ENCODE measurements around the gene SIVA1. TPM values are rescaled to one million over a fixed set of nuclear protein-coding genes. Genes with fewer than 3 reads are reported as not detected.

Gene SIVA1
- total RNA-seq, 6 experiments from 2014 or later, result 38.1 to 252 (median 50.6) TPM

- intact Hi-C loops (cut with DNase I), result no loop called here
Observed at GRCh38 chr14:104735830-104736642, 16.9 kb upstream of the SIVA1 start.

DNA sequence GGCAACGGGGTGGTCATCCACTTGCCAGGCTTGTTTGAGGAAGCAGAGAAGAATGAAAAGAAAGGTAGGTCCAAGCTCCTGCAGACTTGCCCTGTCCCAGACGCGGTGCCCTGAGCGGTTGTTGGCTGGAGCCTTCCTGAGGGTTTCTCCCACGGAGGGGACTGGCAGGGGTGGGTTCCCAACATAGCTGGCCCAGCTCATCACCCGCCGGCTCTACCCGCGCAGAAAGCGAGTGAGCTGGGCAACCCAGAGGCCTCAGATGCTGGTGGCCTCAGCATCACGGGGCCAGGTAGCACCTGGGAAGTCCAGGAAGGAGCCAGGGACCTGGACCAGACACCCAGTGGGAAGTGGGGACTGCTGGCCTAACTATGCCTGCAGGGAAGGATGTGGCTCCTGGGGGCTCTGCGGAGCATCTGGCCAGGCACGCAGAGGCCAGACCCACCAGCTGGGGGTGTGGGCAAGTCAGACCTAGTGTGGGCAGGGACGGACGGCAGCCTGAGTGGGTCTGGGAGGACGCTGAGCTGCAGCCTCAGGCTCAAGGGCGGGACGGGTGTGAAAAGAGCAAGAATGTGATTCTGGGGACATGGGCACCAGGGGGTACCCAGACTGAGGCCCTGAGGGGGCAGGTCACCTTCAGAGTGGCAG lies 14.4 kb upstream of the SIVA1 start:
- ATAC-seq (no peak), DNase-seq (no peak)
- intact Hi-C loops (cut with DNase I), result no loop called here
- Histone ChIP-seq H3K4me1 (peaks cover 0 to 41% (median 22%) of the 10 kb centered on the region in 4 donors), H3K9me3 (no peaks in the 10 kb centered on the region), H3K4me3 (no peak overlapping the region), H3K27me3 (no peaks in the 10 kb centered on the region), H3K36me3 (no peaks in the 10 kb centered on the region), H3K27ac (no peak overlapping the region)
- WGBS (ENCODE audit: insufficient coverage, low coverage, low lambda C conversion rate, missing lambda C conversion rate), result 100% methylated on average over 1 of the region's 18 CpGs
- TF ChIP-seq CTCF (IDR thresholded peaks at IDR 0.05), result no peak
- TF ChIP-seq POLR2A (IDR thresholded peaks at IDR 0.05), result no peak

More at GRCh38 chr14:104735830-104736642, 16.9 kb upstream of the SIVA1 start:
- Histone ChIP-seq H3K4me1 (peaks cover 0 to 63% (median 31%) of the 10 kb centered on the region in 4 donors), H3K4me3 (no peak overlapping the region), H3K36me3 (no peaks in the 10 kb centered on the region), H3K27ac (peak overlapping the region; percentile 95 to 99 (median 98)), H3K9me3 (no peaks in the 10 kb centered on the region), H3K27me3 (no peaks in the 10 kb centered on the region)
- TF ChIP-seq CTCF (IDR thresholded peaks at IDR 0.05) (no peak), POLR2A (IDR thresholded peaks at IDR 0.05) (peak; percentile 73)
- 7% methylated on average over 6 of the region's 26 CpGs for WGBS (ENCODE audit: insufficient coverage, low coverage, low lambda C conversion rate, missing lambda C conversion rate)
- DNase-seq, result peak; percentile 96 to 98 (median 98)
- peak; percentile 60 to 78 (median 74) for ATAC-seq

DNA sequence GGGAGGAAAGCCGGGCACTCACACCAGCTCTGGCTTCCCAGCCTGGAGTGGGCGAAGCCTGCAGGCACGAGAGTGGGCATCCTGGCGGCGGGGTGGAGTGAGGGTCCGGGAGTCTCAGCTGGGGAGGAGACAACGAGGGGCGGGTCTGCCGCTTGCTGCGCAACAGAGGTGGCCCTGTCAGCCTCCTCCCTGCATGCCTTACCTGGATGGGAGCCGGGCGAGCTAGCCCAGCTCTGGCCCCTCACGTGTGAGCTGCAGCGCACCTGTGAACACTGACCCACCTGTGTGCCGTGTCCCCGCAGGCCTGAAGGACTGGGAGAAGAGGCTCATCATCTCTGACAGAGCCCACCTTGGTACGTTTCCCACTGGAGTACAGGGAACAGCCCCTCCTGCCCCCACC lies 13.9 kb upstream of the SIVA1 start:
- Histone ChIP-seq H3K27ac (no peak overlapping the region), H3K4me3 (no peak overlapping the region), H3K27me3 (no peaks in the 10 kb centered on the region), H3K36me3 (peaks cover 0 to 4% (median 0%) of the 10 kb centered on the region in 4 donors), H3K9me3 (no peaks in the 10 kb centered on the region), H3K4me1 (peaks cover 0 to 37% (median 21%) of the 10 kb centered on the region in 4 donors)
- ATAC-seq (no peak), DNase-seq (no peak)
- TF ChIP-seq CTCF (IDR thresholded peaks at IDR 0.05) (no peak), POLR2A (IDR thresholded peaks at IDR 0.05) (no peak)
- intact Hi-C loops (cut with DNase I), result no loop called here
- 91% methylated on average over 8 of the region's 17 CpGs for WGBS (ENCODE audit: insufficient coverage, low coverage, low lambda C conversion rate, missing lambda C conversion rate)

GRCh38 chr14:104739546-104740516 lies 13.1 kb upstream of the SIVA1 start:
- Histone ChIP-seq H3K4me3 (no peak overlapping the region), H3K9me3 (no peaks in the 10 kb centered on the region), H3K27me3 (no peaks in the 10 kb centered on the region), H3K27ac (no peak overlapping the region), H3K4me1 (peaks cover 0 to 29% (median 18%) of the 10 kb centered on the region in 4 donors), H3K36me3 (peaks cover 0 to 4% (median 0%) of the 10 kb centered on the region in 4 donors)
- intact Hi-C loops (cut with DNase I), result no loop called here
- WGBS (ENCODE audit: insufficient coverage, low coverage, low lambda C conversion rate, missing lambda C conversion rate), result 82% methylated on average over 14 of the region's 29 CpGs
- ATAC-seq, result no peak
- TF ChIP-seq CTCF (IDR thresholded peaks at IDR 0.05) (no peak), POLR2A (IDR thresholded peaks at IDR 0.05) (no peak)
- DNase-seq, result no peak

Measured in right lobe of liver (tissue), 6 donors.